ENCODE results near the gene NEURL1B.

DNA sequence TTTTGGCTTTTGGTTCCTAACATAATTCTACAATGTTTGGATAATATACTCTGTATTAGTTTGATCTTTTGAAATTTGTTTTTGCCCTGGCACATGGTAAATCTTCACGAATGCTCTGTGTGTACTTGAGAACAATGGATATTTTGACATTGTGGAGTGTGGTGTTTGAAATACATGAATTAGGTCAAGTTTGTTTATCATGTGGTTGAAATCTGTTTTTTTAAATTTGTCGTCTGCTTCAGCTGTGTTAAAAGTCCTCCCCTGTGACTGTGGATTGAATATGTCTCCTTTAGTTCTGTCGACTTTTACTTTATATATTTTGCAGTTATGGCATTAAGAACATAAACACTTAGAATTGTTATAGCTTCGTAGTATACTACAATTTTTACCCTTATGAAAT, 69.6 kb downstream of the NEURL1B start:
- TF ChIP-seq POLR2A (IDR thresholded peaks at IDR 0.05) (no peak), EP300 (IDR thresholded peaks at IDR 0.05) (no peak)
- TF ChIP-seq, protein P1, sequence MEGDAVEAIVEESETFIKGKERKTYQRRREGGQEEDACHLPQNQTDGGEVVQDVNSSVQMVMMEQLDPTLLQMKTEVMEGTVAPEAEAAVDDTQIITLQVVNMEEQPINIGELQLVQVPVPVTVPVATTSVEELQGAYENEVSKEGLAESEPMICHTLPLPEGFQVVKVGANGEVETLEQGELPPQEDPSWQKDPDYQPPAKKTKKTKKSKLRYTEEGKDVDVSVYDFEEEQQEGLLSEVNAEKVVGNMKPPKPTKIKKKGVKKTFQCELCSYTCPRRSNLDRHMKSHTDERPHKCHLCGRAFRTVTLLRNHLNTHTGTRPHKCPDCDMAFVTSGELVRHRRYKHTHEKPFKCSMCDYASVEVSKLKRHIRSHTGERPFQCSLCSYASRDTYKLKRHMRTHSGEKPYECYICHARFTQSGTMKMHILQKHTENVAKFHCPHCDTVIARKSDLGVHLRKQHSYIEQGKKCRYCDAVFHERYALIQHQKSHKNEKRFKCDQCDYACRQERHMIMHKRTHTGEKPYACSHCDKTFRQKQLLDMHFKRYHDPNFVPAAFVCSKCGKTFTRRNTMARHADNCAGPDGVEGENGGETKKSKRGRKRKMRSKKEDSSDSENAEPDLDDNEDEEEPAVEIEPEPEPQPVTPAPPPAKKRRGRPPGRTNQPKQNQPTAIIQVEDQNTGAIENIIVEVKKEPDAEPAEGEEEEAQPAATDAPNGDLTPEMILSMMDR (IDR thresholded peaks at IDR 0.05), result no peak

All from tibial nerve (tissue), 4 donors.